Cardiac fibroblast (primary cell): ENCODE results near the gene PVALB.

ENCODE experiments used
- DNase-seq, 2 donors: peaks; one replicate each; pipeline versions ENCODE4 v3.0.0 to v3.0.0-alpha.2; 2010; ENCODE audit warnings: low read depth in 2 of 2
- H3K4me3 ChIP-seq, 2 donors: replicated peaks in 1 of 2; 1 replicate in 1 of 2; 2 replicates in 1 of 2; pipeline ENCODE4 v1.5.1; 2011; ENCODE audit warnings: low read depth in 2 of 2, low read length in 2 of 2, mild to moderate bottlenecking in 2 of 2, moderate library complexity in 1 of 2
- TF ChIP-seq, protein P1 (sequence below): IDR thresholded peaks from one replicate; pipeline ENCODE4 v1.5.1; 2011; ENCODE audit warnings: low read depth, mild to moderate bottlenecking, low read length, inconsistent platforms

Gene PVALB

DNA sequence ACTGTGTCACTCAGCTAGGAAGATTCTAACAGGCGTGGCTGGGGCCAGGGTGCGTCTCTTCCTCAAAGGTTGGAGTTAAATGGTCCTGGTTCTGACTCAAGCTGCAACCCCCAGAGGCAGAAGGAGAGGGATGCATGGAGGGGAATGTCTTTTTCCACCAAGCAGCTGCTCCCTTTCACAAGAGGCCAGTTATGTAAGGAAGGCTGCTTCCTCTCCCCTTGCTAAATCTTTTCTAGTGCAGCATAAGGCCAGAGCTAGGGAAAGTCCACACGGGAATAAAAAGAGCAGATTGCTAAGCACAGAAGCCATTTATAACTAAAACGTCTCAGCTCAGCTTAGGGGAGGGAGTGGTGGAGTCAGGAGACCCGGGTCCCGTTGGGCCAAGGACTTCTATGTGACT, 10.0 kb downstream of the PVALB start:
- DNase-seq = no peak
- H3K4me3 ChIP-seq = no peak overlapping the region
- TF ChIP-seq, protein P1, sequence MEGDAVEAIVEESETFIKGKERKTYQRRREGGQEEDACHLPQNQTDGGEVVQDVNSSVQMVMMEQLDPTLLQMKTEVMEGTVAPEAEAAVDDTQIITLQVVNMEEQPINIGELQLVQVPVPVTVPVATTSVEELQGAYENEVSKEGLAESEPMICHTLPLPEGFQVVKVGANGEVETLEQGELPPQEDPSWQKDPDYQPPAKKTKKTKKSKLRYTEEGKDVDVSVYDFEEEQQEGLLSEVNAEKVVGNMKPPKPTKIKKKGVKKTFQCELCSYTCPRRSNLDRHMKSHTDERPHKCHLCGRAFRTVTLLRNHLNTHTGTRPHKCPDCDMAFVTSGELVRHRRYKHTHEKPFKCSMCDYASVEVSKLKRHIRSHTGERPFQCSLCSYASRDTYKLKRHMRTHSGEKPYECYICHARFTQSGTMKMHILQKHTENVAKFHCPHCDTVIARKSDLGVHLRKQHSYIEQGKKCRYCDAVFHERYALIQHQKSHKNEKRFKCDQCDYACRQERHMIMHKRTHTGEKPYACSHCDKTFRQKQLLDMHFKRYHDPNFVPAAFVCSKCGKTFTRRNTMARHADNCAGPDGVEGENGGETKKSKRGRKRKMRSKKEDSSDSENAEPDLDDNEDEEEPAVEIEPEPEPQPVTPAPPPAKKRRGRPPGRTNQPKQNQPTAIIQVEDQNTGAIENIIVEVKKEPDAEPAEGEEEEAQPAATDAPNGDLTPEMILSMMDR = no peak

DNA sequence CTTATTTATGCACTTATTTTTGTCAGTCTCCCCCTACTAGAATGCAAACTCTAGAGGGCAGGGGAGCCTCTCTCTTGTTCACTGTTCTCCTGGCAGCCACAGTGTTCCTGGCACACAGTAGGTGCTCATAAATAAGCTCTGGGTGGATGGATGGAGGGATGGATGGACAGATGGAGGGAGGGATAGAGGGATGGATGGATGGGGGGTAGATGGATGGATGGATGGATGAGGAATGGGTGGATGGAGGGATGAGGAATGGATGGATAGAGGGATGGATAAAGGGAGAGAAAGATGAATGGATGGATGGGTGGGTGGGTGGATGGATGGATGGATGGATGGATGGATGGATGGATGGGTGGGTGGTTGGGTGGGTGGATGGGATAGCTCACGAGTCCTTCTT, 13.5 kb downstream of the PVALB start:
- no peak for DNase-seq
- TF ChIP-seq, protein P1 = no peak
- H3K4me3 ChIP-seq = no peak overlapping the region

DNA sequence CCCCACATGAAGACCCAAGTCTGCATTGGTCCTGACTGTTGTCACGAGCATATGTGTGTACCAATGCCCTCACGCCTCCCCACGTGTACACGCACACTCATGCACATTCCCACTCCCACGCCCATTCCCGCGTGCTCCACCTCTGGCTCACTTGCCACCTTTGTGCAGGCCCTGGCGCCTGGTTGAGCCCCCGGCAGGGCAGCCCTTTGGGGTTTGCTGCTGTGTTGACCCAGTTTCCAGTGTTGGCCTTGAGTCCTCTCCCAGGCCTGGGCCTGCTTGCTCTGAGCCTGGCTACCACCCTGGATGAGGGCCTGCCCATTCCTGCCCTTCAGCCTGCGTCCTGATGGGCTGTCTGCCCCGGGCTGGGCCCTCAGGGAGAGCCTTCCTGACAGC, 18.2 kb downstream of the PVALB start:
- H3K4me3 ChIP-seq = no peak overlapping the region
- DNase-seq = no peak
- TF ChIP-seq, protein P1 = no peak

DNA sequence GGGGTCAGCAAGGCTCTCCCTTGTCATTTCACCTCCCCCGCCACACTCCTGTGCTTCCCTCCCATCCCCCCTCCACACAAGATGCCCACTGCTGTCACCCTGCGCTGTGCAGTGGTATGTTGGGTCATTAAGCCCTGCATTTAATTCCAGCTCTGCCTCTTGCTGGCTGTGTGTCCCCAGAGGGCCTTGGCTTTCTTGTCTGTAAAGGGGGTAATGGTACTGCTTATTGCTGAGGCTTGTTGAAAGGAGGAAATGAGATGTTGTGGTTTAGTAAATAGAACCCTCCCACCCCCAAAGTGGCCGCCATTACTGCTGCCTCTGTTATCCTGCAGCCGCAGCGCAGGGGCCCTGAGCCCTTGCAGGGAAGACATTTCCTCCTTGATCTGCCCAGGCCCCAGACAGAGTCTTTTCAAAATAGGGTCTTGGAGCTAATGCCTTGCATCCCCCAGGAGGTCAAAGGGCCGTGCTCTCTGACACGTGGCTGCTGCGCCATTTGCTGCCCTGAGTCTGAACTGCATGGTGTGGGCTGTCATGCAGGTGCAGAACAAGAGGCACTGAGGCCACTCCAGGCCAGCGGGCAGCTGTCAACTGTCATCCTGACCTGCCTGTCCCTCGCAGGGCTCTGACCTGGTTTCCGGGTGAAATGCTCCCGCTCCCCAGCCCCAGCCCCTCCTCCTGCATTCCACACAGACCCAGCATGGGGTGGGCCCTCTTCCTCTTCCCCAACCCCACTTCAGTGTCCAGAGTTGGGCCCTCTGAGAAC, 18.7 kb downstream of the PVALB start:
- H3K4me3 ChIP-seq = no peak overlapping the region
- no peak for DNase-seq
- TF ChIP-seq, protein P1 = no peak

DNA sequence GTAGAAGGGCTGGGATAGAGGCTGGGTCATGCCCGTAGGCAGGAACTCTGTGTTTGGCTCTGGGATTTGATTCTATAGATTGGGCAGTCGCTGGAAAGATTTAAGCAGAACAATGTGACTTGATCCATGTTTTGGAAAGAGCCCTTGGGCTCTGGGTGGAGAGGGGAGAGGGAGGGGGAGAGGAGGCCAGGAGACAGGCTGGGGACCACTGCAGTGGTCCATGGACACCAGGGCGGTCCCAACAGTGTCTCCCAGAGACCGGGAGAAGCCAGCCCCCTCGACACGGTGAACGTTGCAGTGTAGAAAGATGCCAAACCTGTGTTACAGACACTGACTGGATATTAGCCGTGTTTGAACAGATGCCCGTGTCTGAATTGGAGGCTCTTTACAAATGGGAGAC, 19.5 kb downstream of the PVALB start:
- DNase-seq = no peak
- H3K4me3 ChIP-seq = no peak overlapping the region
- TF ChIP-seq, protein P1 = no peak

DNA sequence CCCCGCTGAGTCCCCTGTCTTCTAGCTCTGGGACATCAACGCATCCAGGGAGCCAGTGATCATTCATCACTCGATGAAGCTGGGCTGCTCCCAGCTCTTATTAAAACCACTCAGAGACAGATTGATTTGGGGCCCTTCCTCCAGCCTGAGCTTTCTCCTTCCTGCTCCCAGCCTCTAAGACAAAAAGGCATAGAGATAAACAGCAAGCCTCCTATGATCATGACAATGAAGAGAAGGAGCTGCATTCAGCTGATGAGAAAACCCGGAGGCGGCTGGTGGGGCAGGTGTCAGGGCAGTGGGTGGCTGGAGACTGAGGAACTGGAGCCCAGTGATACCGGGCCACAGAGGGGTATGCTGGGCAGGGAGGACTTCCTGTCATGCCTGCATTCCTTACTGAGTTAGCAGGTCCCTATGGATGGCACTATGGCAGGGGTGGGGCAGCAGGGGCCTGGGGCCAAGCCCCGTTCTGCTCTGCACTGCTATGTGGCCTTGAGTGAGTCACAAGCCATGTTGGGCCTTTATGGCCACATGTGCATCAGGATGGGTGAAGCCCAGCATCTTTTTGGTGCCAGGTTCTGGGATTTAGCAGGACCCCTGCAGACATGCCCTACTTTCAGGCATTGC, 20.2 kb downstream of the PVALB start:
- DNase-seq = no peak
- TF ChIP-seq, protein P1 = no peak
- no peak overlapping the region for H3K4me3 ChIP-seq
